ENCODE results near the gene HCAR3. TPM values are rescaled to one million over a fixed set of nuclear protein-coding genes. Genes with fewer than 3 reads are reported as not detected.

Gene HCAR3
- polyA plus RNA-seq, 1 donor from 2014 or later: not detected

- no peaks in the 10 kb centered on the region for H3K36me3 ChIP-seq (ENCODE audit: insufficient read depth, low read length)
- H3K4me3 ChIP-seq (ENCODE audit: low read length): no peak overlapping the region
- H3K27ac ChIP-seq (ENCODE audit: low read length): no peak overlapping the region
- H3K9ac ChIP-seq (ENCODE audit: low read length): no peak overlapping the region
- no peaks in the 10 kb centered on the region for H3K9me3 ChIP-seq (ENCODE audit: low read length)
- H3K79me2 ChIP-seq (replicated peaks; ENCODE audit: insufficient read depth, low read length): no peaks in the 10 kb centered on the region
- no peak overlapping the region for H3K4me2 ChIP-seq (ENCODE audit: low read length)
- H3F3A ChIP-seq (ENCODE audit: insufficient read depth, low read length, poor library complexity, severe bottlenecking): no peaks in the 10 kb centered on the region
- no peak overlapping the region for H2AFZ ChIP-seq (ENCODE audit: low read depth, low read length)
- TF ChIP-seq MXI1 (conservative IDR thresholded peaks at IDR 0.05; ENCODE audit: poor library complexity, severe bottlenecking): no peak
- TF ChIP-seq EZH2 (IDR thresholded peaks at IDR 0.05; ENCODE audit: borderline replicate concordance, insufficient read depth, low read length, poor library complexity, severe bottlenecking): no peak
- TF ChIP-seq RAD21 (conservative IDR thresholded peaks at IDR 0.05): no peak
- TF ChIP-seq, protein P1, sequence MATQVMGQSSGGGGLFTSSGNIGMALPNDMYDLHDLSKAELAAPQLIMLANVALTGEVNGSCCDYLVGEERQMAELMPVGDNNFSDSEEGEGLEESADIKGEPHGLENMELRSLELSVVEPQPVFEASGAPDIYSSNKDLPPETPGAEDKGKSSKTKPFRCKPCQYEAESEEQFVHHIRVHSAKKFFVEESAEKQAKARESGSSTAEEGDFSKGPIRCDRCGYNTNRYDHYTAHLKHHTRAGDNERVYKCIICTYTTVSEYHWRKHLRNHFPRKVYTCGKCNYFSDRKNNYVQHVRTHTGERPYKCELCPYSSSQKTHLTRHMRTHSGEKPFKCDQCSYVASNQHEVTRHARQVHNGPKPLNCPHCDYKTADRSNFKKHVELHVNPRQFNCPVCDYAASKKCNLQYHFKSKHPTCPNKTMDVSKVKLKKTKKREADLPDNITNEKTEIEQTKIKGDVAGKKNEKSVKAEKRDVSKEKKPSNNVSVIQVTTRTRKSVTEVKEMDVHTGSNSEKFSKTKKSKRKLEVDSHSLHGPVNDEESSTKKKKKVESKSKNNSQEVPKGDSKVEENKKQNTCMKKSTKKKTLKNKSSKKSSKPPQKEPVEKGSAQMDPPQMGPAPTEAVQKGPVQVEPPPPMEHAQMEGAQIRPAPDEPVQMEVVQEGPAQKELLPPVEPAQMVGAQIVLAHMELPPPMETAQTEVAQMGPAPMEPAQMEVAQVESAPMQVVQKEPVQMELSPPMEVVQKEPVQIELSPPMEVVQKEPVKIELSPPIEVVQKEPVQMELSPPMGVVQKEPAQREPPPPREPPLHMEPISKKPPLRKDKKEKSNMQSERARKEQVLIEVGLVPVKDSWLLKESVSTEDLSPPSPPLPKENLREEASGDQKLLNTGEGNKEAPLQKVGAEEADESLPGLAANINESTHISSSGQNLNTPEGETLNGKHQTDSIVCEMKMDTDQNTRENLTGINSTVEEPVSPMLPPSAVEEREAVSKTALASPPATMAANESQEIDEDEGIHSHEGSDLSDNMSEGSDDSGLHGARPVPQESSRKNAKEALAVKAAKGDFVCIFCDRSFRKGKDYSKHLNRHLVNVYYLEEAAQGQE (IDR thresholded peaks at IDR 0.05; ENCODE audit: borderline replicate concordance): no peak
- no peak for TF ChIP-seq CTCF (IDR thresholded peaks at IDR 0.05; ENCODE audit: poor library complexity, severe bottlenecking)
- no peak for TF ChIP-seq POLR2AphosphoS5 (IDR thresholded peaks at IDR 0.05)
- TF ChIP-seq SMC3 (conservative IDR thresholded peaks at IDR 0.05; ENCODE audit: poor library complexity): no peak
- no peak for TF ChIP-seq TAF1 (IDR thresholded peaks at IDR 0.05; ENCODE audit: low read depth)
- no peak for TF ChIP-seq EP300 (conservative IDR thresholded peaks at IDR 0.05; ENCODE audit: poor library complexity, severe bottlenecking)
- H3K27me3 ChIP-seq (ENCODE audit: insufficient read depth, low read depth, low read length): no peaks in the 10 kb centered on the region
- H4K20me1 ChIP-seq (ENCODE audit: insufficient read depth): no peaks in the 10 kb centered on the region
- H3K9me2 ChIP-seq (ENCODE audit: insufficient read depth, low read length): no peaks in the 10 kb centered on the region
Measured at GRCh38 chr12:122672515-122672914, 44.1 kb downstream of the HCAR3 start.

DNA sequence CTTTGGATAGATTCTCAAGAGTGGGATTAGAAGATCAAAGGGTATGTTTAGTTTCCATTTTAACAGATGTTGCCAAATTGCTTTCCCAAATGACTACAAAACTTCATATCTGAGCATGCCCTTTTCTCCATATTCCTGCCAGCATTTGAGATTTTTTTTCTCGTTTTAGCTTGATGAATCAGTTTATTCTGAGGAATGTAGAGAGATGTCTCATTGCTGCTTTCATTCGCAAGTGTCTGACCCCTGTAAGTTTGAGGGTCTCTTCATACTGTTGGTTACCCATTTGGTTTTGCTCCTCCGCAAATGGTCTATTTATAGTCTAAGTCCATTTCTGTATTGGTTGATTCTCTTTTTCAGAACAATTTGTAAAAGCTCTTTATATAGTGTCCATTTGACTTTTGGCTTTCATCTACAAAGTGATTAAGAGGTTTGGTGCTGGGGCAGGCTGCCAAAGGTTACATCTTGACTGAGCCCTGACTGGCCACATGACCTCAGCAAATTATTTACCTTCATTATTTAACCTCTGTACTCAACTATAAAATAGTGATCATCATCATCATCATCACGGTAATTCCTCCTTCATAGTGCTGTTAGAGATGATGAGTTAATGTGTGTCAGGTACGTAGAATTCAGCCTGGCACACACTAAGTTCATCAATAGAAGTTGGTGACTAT lies 47.1 kb downstream of the HCAR3 start:
- H3K79me2 ChIP-seq (replicated peaks; ENCODE audit: insufficient read depth, low read length): no peaks in the 10 kb centered on the region
- no peaks in the 10 kb centered on the region for H3K36me3 ChIP-seq (ENCODE audit: insufficient read depth, low read length)
- no peak overlapping the region for H3K9ac ChIP-seq (ENCODE audit: low read length)
- H2AFZ ChIP-seq (ENCODE audit: low read depth, low read length): no peak overlapping the region
- no peaks in the 10 kb centered on the region for H4K20me1 ChIP-seq (ENCODE audit: insufficient read depth)
- H3K27me3 ChIP-seq (ENCODE audit: insufficient read depth, low read depth, low read length): no peaks in the 10 kb centered on the region
- H3K9me2 ChIP-seq (ENCODE audit: insufficient read depth, low read length): no peaks in the 10 kb centered on the region
- no peak overlapping the region for H3K4me3 ChIP-seq (ENCODE audit: low read length)
- no peak overlapping the region for H3K27ac ChIP-seq (ENCODE audit: low read length)
- no peak for TF ChIP-seq POLR2AphosphoS5 (IDR thresholded peaks at IDR 0.05)
- no peak for TF ChIP-seq SMC3 (conservative IDR thresholded peaks at IDR 0.05; ENCODE audit: poor library complexity)
- TF ChIP-seq EZH2 (IDR thresholded peaks at IDR 0.05; ENCODE audit: borderline replicate concordance, insufficient read depth, low read length, poor library complexity, severe bottlenecking): no peak
- TF ChIP-seq EP300 (conservative IDR thresholded peaks at IDR 0.05; ENCODE audit: poor library complexity, severe bottlenecking): no peak
- no peak for TF ChIP-seq RAD21 (conservative IDR thresholded peaks at IDR 0.05)
- TF ChIP-seq TAF1 (IDR thresholded peaks at IDR 0.05; ENCODE audit: low read depth): no peak
- TF ChIP-seq CTCF (IDR thresholded peaks at IDR 0.05; ENCODE audit: poor library complexity, severe bottlenecking): no peak
- TF ChIP-seq, protein P1 (IDR thresholded peaks at IDR 0.05; ENCODE audit: borderline replicate concordance): no peak
- no peak for TF ChIP-seq MXI1 (conservative IDR thresholded peaks at IDR 0.05; ENCODE audit: poor library complexity, severe bottlenecking)
- H3F3A ChIP-seq (ENCODE audit: insufficient read depth, low read length, poor library complexity, severe bottlenecking): no peaks in the 10 kb centered on the region
- no peaks in the 10 kb centered on the region for H3K9me3 ChIP-seq (ENCODE audit: low read length)
- no peak overlapping the region for H3K4me2 ChIP-seq (ENCODE audit: low read length)
